Activated CD8-positive, alpha-beta memory T cell treated with anti-CD3 and anti-CD28 coated beads, Interleukin-2, amount 50 U/mL, for 4 hours (primary cell): ENCODE measurements around the gene NELL1.

Experiments
- DNase-seq: peaks from one replicate; pipeline ENCODE4 v3.0.0-alpha.2; 2020

Gene NELL1

GRCh38 chr11:20669820-20670684 lies 666 bp downstream of the NELL1 start:
- DNase-seq, result no peak

DNA sequence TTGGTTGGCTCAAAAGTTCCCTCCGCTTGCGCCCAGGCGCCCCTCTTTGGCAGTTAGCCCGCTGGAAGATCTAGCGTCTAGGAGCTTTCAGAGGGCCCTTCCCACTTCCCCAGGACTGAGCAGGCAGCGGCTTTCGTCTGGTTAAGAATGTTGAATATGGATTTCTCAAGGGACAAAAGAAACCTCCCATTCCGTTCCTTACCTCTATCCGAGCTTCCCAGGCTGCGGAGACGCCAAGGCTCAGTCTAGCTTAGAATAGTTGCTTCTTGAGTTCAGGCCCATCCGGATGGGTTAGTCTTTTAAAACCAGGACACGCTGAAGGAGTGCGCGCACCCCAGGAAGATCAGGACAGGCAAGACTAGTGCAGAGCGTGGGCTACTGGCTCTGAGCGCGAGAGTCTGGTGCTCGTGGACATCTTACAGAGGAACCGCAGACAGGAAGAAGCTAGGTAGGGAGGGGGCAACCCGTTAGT lies 1.6 kb downstream of the NELL1 start:
- DNase-seq, result no peak

DNA sequence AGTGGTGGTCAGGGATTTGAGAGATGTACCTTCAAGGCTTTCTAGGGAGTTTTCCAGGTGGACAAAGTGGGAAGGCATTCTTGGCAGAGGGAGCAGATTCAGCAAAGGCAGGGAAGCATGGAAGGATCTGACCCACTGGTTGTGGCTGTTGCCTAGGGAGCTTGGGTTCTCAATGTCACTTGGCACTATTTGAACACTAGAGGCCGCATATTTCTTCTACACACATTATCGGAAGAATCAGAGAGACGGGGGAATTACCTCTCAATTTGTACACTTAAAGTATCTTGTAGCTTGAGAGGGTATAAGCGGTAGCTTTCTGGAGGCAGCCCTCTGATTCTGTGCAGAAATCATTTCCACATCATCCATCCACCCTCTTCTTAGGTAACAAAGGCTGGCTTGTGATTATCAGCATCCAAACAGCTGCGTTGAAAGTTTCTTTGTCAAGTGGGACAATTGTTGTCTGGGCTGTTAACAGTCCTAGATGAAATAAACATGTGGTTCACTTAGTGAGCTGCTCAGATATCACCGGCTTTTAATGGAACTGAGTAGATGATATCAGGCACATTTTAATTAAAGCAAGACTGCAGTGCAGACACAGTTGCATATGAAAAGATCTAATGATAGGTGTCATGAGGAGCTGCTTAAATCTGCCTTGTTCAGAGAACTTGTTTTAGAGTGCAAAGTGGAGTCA lies 2.6 kb downstream of the NELL1 start:
- no peak for DNase-seq

GRCh38 chr11:20672575-20672974 lies 3.2 kb downstream of the NELL1 start:
- DNase-seq, result no peak

DNA sequence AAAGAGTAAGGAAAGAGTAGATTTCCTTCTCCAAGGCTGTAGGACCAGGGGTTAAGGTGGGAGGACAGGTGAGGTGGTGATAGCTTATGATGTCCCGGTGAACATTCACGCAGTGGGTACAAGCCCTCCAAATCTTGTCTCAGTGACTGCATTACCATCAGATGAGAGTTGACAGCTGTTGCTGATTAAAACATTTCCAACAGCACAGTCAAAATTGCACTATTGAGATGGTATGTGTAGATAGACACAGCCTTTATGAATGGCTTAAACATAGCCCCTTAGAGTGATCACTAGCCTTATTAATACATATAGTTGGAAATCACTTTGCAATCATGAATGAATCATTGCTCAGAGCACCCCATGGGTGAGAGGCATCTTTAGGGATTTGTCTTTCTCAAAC lies 7.3 kb downstream of the NELL1 start:
- no peak for DNase-seq

GRCh38 chr11:20688761-20689160 lies 19.4 kb downstream of the NELL1 start:
- DNase-seq, result no peak

DNA sequence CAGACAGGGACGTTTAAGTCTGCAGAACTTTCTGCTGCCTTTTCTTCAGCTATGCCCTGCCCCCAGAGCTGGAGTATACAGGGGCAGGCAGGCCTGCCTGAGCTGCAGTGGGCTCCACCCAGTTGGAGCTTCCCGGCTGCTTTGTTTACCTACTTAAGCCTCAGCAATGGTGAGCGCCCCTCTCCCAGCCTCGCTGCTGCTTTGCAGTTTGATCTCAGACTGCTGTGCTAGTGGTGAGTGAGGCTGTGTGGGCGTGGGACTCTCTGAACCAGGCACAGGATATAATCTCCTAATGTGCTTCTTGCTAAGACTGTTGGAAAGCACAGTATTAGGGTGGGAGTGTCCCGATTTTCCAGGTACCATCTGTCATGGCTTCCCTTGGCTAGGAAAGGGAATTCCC lies 38.5 kb downstream of the NELL1 start:
- no peak for DNase-seq

DNA sequence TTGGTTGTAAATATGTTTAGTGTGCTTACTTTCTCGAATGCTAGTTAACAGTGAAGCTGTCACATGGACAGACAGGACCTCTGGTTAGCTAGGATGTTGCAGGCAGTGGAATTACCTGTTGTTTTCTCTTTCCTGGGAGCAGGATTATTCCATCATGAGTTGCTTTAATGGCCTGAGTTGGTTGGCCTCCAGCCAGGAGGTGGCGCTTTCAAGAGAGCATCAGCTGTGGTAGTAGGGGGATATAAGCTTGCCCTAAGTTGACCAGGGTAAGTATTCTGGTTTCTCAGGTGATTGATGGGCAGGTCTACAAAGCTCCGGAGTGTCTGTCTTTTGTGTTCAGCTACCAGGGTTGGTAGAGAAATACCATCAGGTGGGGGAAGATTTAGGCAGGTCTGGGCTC lies 43.5 kb downstream of the NELL1 start:
- no peak for DNase-seq

DNA sequence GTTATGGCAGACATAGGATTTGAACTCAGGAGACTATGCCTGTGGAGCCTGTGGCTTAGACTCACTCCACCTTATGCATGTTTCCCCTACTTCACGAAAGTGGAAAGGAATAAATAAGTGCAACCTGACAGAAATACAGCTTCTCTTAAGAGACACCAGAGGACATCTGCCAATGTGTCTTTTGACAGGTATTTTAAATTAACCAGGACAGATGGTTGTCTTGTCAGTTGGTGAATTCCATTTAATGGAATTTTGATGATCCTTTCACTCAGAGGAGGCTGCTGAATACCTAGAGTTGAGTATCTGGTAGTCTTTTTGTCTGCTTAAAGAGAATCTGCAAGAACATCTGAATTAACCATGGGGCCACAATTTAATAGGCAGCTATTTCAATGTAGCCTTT lies 46.1 kb downstream of the NELL1 start:
- DNase-seq, result no peak

DNA sequence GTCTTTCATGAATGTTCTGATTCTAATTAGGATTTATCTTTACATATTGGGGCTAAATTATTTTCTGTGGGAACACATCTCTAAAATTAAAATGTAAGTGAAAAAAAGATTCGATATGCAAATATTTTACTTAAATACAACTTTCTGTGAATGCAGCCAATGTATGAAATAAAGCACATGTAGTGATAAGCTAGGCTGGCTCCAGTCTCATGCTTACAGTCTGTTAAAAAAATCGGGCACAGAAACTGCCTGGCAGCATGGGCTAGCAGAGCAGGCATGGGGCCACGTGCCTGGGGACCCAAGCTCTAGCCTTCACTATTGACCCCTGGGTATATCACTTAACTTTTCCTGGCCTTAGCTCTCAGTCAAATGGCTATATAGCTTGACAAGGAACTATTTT lies 46.5 kb downstream of the NELL1 start:
- DNase-seq, result no peak

DNA sequence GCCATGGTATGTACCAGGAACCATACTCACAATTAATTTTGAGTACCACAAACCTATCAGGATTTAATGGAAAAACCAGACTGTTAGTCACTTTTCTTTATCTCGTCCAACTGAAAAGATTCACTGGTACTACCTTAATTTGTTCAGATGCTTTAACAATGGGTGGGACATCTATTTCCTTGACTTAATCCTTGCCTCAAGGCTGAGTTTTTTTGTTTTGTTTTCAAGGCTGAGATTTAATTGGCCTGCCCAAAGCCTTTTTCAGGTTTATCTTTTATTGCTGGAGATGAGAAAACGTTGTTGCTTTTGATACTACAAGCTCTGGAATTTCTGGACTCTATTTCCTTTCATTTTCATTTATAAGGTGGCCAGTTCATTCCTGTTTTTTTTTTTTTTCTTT lies 50.4 kb downstream of the NELL1 start:
- no peak for DNase-seq

- no peak for DNase-seq
Observed at GRCh38 chr11:20723366-20723765, 54.0 kb downstream of the NELL1 start.

GRCh38 chr11:20729597-20730105 lies 60.3 kb downstream of the NELL1 start:
- DNase-seq, result no peak

DNA sequence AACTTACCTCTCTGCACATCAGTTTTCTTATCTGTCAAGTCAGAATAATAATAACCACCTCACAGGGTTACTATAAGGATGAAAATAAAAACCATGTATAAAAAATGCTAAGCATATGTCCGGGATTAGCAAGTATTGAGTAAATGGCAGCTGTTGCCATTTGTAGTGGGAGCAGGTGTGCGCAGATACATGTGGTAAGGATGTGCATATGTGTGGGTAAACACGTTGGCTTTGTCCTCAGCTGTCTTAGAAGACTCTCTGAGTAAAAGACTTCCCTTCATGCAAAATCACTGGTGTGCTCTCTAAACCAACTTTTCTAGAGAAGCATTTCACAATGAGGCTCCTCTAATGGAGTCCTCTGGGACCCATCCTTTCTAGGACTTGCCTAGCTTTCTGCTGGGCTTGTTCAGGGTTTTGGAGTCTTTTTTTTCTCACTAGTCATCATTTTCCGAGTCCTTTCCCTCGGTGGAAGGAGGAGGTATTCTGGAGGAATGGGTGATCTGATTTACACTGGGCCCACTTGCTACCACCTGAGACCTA lies 62.4 kb downstream of the NELL1 start:
- DNase-seq, result no peak

GRCh38 chr11:20739107-20739506 lies 69.7 kb downstream of the NELL1 start:
- DNase-seq, result no peak

- DNase-seq, result no peak
Observed at GRCh38 chr11:20739577-20739976, 70.2 kb downstream of the NELL1 start.

GRCh38 chr11:20754933-20755332 lies 85.5 kb downstream of the NELL1 start:
- no peak for DNase-seq

- DNase-seq, result no peak
Observed at GRCh38 chr11:20759541-20759940, 90.2 kb downstream of the NELL1 start.

GRCh38 chr11:20760811-20761210 lies 91.4 kb downstream of the NELL1 start:
- DNase-seq, result no peak

DNA sequence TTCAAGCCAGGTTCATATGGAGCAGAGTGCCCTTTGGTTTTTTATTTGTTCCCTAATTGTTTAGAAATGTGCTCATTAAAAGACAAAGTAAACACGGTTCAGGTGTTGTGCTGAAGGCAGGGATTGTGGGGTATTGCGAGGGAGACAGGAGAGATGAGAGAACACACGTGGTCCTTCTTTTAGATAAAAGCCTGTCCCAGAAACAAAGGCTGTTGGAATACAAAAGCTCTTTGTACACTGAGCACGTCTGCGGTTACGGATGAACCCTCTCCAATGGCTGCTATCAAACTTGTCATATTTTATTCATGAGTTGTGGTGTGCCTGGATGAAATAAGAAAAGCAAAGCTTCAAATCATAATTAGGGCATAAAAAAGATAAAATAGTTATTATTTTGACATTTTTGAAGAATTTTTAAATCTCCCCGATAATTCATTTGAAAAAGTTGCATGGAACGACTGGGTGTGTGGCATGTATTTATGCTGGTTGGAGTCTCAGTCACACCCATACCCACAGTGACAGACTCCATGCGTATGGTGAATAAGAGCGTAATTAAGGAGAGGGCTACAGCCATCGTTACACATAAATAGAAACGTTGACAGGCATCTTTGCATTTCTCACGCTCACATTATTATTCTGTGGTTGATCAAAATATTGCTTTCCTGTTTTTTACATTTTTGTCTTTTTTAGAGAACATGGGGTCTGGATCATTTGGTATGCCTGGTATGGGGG lies 92.9 kb downstream of the NELL1 start:
- no peak for DNase-seq

- no peak for DNase-seq
Observed at GRCh38 chr11:20762980-20763379, 93.6 kb downstream of the NELL1 start.

DNA sequence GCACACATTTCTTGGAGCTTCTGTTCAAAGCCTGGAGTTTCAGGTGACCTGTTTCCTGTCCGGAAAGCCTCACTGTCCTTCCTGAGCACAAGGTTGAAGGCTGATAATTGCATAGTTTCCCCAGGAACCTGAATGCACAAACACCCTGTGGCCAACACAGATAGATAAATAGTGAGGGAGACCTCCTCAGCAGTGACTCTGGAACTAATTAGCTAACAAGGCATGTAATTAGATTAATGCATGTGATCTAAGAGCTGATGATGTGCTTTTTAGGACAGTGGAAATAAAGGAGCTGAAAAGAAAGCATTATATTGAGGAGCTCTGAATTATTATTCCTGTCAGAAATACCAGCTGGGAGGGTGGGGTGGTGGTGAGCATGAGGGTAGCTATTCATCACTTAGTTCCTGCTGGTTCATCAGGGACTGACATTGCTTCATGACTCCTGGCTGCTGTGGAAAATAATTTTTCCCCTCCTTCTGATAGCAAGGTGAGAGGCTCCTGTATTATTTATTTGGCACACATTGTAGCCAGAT lies 101.1 kb downstream of the NELL1 start:
- no peak for DNase-seq

GRCh38 chr11:20771026-20771425 lies 101.6 kb downstream of the NELL1 start:
- DNase-seq, result no peak
